ENCODE data around the gene RTN3.
"Not testable (repeated sequence)": the region's sequence is repeated elsewhere in the genome, so short reads cannot be mapped to it uniquely, and the experiment has no call there.

Gene RTN3

GRCh38 chr11:63681321-63682065 lies at the start of gene RTN3:
RTN3 (plus strand) TSS chr11:63681500; CDS start chr11:63681637, 137 bp downstream.
- peak; percentile 99 for DNase-seq (ENCODE audit: low spot score)

GRCh38 chr11:63635762-63636465 lies 45.4 kb upstream of the RTN3 start:
- DNase-seq (ENCODE audit: low spot score) = peak; percentile 59

- DNase-seq (ENCODE audit: low spot score) = not testable (repeated sequence)
Measured at GRCh38 chr11:63638436-63638835, 42.9 kb upstream of the RTN3 start.

GRCh38 chr11:63639199-63639832 lies 42.0 kb upstream of the RTN3 start:
- no peak for DNase-seq (ENCODE audit: low spot score)

- no peak for DNase-seq (ENCODE audit: low spot score)
Measured at GRCh38 chr11:63641727-63642126, 39.6 kb upstream of the RTN3 start.

GRCh38 chr11:63643205-63643604 lies 38.1 kb upstream of the RTN3 start:
- no peak for DNase-seq (ENCODE audit: low spot score)

- no peak for DNase-seq (ENCODE audit: low spot score)
Measured at GRCh38 chr11:63652671-63653070, 28.6 kb upstream of the RTN3 start.

GRCh38 chr11:63660972-63661371 lies 20.3 kb upstream of the RTN3 start:
- DNase-seq (ENCODE audit: low spot score) = no peak

GRCh38 chr11:63663809-63664208 lies 17.5 kb upstream of the RTN3 start:
- no peak for DNase-seq (ENCODE audit: low spot score)

GRCh38 chr11:63666874-63667273 lies 14.4 kb upstream of the RTN3 start:
- no peak for DNase-seq (ENCODE audit: low spot score)

- no peak for DNase-seq (ENCODE audit: low spot score)
Measured at GRCh38 chr11:63667995-63668795, 13.1 kb upstream of the RTN3 start.

GRCh38 chr11:63670096-63670432 lies 11.2 kb upstream of the RTN3 start:
- no peak for DNase-seq (ENCODE audit: low spot score)

GRCh38 chr11:63670433-63671321 lies 10.6 kb upstream of the RTN3 start:
- peak; percentile 14 for DNase-seq (ENCODE audit: low spot score)

GRCh38 chr11:63671322-63672155 lies 9.8 kb upstream of the RTN3 start, which contains the start of gene ATL3:
ATL3 (minus strand) TSS chr11:63671376; CDS start chr11:63671335, 41 bp downstream.
- peak; percentile 95 for DNase-seq (ENCODE audit: low spot score)

GRCh38 chr11:63672156-63672463 lies 9.2 kb upstream of the RTN3 start:
- DNase-seq (ENCODE audit: low spot score) = no peak

- no peak for DNase-seq (ENCODE audit: low spot score)
Measured at GRCh38 chr11:63672936-63673539, 8.3 kb upstream of the RTN3 start.

- no peak for DNase-seq (ENCODE audit: low spot score)
Measured at GRCh38 chr11:63673579-63673978, 7.7 kb upstream of the RTN3 start.

GRCh38 chr11:63680834-63681320 lies 423 bp upstream of the RTN3 start:
- DNase-seq (ENCODE audit: low spot score) = no peak

- no peak for DNase-seq (ENCODE audit: low spot score)
Measured at GRCh38 chr11:63682066-63683021, 1.0 kb downstream of the RTN3 start.

Data from CD4-positive, alpha-beta T cell treated with Interleukin-6 at 100 ng/mL for 8 hours (primary cell).